Hepatocyte (in vitro differentiated cells): ENCODE results near the gene TNFAIP2.

Experiments
- EZH2 ChIP-seq: fragments of 200-600 bp; sonication (generic); IDR thresholded peaks from 2 replicates; pipeline ENCODE4 v1.6.1; 2016; ENCODE audit warnings: antibody characterized with exemption, mild to moderate bottlenecking, borderline replicate concordance
- EZH2phosphoT487 ChIP-seq: fragments of 200-600 bp; sonication (generic); IDR thresholded peaks from one replicate; pipeline ENCODE4 v1.6.1; 2018; ENCODE audit warnings: antibody characterized with exemption, mild to moderate bottlenecking, low read depth, moderate library complexity; ENCODE audit not compliant: unreplicated experiment, severe bottlenecking
- TF ChIP-seq, protein P1 (sequence below): fragments of 200-600 bp; sonication (generic); IDR thresholded peaks from 2 replicates; pipeline ENCODE4 v1.5.1; 2016; ENCODE audit warnings: antibody characterized with exemption, mild to moderate bottlenecking; ENCODE audit not compliant: poor library complexity

DNA sequence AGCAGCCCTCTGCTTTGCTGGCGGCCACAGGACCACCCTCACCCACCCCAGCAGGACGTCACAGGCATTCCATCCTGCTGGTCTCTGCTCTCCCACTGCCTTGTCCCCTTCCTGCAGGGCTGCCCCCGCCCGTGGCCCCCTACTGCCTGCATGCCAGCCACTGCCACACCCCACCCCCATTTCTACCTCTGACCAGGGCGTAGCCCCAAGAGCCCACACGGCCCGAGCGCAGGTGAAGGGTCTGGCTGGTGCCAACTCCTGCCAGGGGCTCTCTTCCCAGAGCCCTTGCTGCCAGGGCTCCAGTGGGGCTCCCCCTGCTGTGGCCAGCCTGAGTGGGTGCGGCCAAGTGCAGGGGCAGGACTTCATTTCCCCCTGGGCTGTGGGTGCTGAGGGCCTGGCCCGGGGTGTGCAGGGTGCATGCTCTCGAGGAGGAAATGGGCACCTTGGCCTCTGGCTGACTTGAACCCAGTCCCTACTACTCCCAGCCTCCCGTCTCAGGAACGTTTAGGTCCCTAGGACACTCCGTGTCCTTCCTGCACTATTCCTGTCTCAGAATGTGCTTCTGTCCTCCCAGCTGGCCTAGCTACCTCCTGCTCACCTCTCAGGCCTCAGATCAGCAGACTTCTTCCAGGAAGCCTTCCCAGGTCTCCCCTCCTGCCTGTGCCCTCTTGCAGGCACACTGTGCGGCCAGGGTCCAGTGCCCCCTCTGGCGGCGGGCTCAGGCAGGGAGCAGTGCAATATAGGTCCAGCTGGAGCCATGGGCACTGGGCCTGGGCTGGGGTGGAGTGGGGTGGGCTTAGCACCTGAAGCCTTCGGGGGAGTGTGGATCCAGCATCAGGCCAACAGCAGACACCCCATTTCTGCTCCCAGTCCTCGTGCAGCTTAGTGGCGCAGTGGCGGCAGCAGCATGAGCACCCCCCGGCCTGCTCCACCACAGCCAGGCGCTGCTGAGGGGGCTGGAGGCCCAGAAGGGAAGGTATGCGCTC is 37.9 kb upstream of the TNFAIP2 start:
- TF ChIP-seq, protein P1, sequence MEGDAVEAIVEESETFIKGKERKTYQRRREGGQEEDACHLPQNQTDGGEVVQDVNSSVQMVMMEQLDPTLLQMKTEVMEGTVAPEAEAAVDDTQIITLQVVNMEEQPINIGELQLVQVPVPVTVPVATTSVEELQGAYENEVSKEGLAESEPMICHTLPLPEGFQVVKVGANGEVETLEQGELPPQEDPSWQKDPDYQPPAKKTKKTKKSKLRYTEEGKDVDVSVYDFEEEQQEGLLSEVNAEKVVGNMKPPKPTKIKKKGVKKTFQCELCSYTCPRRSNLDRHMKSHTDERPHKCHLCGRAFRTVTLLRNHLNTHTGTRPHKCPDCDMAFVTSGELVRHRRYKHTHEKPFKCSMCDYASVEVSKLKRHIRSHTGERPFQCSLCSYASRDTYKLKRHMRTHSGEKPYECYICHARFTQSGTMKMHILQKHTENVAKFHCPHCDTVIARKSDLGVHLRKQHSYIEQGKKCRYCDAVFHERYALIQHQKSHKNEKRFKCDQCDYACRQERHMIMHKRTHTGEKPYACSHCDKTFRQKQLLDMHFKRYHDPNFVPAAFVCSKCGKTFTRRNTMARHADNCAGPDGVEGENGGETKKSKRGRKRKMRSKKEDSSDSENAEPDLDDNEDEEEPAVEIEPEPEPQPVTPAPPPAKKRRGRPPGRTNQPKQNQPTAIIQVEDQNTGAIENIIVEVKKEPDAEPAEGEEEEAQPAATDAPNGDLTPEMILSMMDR, result peak; percentile 13
- TF ChIP-seq EZH2phosphoT487, result no peak
- no peak for TF ChIP-seq EZH2
